Measurements from ENCODE around the gene DNAJC15. TPM values are rescaled to one million over a fixed set of nuclear protein-coding genes. Genes with fewer than 3 reads are reported as not detected.
"Not testable (repeated sequence)": the region's sequence is repeated elsewhere in the genome, so short reads cannot be mapped to it uniquely, and the experiment has no call there.

Gene DNAJC15
- total and polyA plus RNA-seq, 5 donors: 21.8 to 44.4 (median 31.5) TPM

DNA sequence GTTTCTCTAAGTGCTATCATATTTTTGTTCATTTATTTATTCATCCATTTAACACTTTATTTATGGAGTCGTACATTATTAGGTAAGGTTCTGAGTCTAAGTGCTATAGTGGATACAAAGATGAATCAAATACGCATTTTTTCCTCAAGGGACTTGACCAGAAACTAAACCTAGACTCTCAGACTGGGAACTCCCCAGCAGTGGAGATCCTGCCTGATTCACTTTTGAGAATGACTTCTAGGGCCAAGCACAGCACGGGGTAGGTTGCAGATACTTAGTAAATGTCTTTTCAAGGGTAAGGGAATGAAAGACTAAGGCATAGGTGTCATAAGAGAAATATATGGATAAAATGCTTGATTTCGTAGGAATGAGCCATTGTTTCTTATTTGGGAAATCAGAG lies 7.2 kb downstream of the DNAJC15 start:
- ATAC-seq (no peak), DNase-seq (no peak)
- Histone ChIP-seq H3K4me1 (ENCODE audit: control insufficient read depth, insufficient read depth, low read length) (peaks cover 6% of the 10 kb centered on the region), H3K9me3 (ENCODE audit: control insufficient read depth, low read length) (no peaks in the 10 kb centered on the region), H3K4me3 (ENCODE audit: low read length) (no peak overlapping the region), H3K27ac (ENCODE audit: low read length) (no peak overlapping the region), H3K27me3 (ENCODE audit: control insufficient read depth, insufficient read depth) (no peaks in the 10 kb centered on the region)
- WGBS: 91% methylated on average over 4 of the region's 4 CpGs
- intact Hi-C loops (cut with DNase I): no loop called here

DNA sequence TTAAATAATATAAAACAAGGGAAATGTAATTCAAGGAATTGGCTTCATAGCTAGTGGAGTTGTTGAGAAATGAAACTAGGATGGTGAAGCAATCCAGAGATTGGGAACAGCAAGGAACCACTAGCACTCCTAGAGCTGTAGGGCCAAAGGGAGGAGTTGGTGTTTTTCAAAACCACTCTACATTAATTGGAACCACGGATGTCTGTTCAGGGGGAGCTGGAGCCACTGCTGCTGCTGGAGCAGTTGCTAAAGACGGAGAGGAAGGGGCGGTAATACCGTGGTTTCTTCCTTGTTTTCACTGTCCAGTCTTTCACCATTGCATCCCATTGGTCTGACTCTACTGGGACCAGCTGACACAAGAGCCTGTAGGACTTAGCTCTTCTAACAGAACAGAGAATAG lies 8.5 kb downstream of the DNAJC15 start:
- H3K27ac ChIP-seq (ENCODE audit: low read length): no peak overlapping the region
- DNase-seq (no peak), ATAC-seq (peak in 1 of 2 donors; percentile 47)
- 69% methylated on average over 4 of the region's 4 CpGs for WGBS
- H3K4me3 ChIP-seq (ENCODE audit: low read length): no peak overlapping the region
- intact Hi-C loops (cut with DNase I): loop anchor here in 1 of 4 donors (2.0 kb wide), 1 partner anchor 21 kb away; no protein-coding TSS in a partner anchor
- no peaks in the 10 kb centered on the region for H3K9me3 ChIP-seq (ENCODE audit: control insufficient read depth, low read length)
- H3K27me3 ChIP-seq (ENCODE audit: control insufficient read depth, insufficient read depth): no peaks in the 10 kb centered on the region
- peaks cover 9% of the 10 kb centered on the region for H3K4me1 ChIP-seq (ENCODE audit: control insufficient read depth, insufficient read depth, low read length)

DNA sequence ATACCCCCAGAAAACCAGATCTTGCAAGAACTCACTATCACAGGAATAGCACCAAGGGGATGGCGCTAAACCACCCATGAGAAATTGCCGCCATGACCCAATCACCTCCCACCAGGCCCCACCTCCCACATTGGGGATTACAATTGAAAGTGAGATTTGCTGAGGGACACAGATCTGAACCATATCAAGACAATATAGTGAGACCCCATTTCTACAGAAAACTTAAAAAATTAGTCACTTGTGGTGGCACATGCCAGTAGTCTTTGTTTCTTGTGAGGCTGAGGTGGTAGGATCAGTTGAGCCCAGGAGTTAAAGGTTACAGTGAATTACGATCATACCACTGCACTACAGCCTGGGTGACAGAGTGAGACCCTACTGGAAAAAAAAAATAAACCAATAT lies 9.7 kb downstream of the DNAJC15 start:
- H3K4me1 ChIP-seq (ENCODE audit: control insufficient read depth, insufficient read depth, low read length): peaks cover 9% of the 10 kb centered on the region
- H3K9me3 ChIP-seq (ENCODE audit: control insufficient read depth, low read length): no peaks in the 10 kb centered on the region
- H3K27ac ChIP-seq (ENCODE audit: low read length): no peak overlapping the region
- no peak for ATAC-seq
- no peaks in the 10 kb centered on the region for H3K27me3 ChIP-seq (ENCODE audit: control insufficient read depth, insufficient read depth)
- no peak overlapping the region for H3K4me3 ChIP-seq (ENCODE audit: low read length)
- intact Hi-C loops (cut with DNase I): loop anchor here in 1 of 4 donors (2.0 kb wide), 1 partner anchor 22 kb away; no protein-coding TSS in a partner anchor
- DNase-seq: no peak
- WGBS: 97% methylated on average over 3 of the region's 3 CpGs

DNA sequence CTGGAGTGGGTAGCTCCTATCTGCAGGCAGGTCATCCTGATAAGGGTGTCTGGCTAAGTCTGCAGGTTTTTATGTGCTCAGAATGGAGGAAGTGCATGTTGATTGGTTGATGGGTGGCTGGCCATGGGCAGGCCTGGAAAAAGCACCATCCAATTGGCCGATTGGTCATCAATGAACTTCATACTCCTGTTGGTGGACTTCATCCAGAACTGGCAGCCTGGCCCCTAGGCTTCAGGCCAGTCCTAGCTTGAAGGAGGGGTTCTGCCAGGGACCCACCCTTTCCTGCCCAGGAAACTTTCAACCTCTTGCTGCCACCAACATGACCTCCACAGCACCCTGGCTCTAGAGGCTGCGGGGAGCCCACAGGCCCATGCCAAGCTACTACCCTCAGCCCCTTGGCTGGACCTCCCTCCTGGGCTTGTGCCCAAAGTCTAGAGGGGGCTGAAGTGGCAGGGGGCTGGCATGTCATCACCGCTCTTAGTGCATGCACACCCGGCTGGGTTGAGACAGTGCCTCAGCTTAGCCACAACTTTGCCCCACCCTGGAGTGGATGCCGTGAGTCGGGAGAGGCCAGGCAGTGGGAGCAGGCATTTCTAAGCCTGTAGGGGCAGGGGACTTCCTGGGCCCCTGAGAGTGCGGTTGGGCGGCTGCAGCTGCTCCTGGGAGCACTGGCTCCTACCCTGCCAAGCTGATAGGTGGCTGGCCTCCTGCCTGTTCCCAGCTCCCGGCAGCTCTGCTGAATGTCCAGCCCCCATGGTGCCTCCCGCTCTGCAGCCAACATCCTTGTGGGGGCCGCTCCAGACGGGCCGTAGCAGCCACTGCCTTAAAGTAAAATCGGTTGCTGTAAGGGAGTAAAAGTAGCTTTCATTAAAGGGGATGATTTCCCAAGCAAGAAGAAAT lies 13.2 kb downstream of the DNAJC15 start:
- intact Hi-C loops (cut with DNase I): no loop called here
- WGBS: 40% methylated on average over 14 of the region's 14 CpGs
- H3K27ac ChIP-seq (ENCODE audit: low read length): peak overlapping the region; percentile 49
- H3K4me1 ChIP-seq (ENCODE audit: control insufficient read depth, insufficient read depth, low read length): peaks cover 6% of the 10 kb centered on the region
- no peak overlapping the region for H3K4me3 ChIP-seq (ENCODE audit: low read length)
- DNase-seq (peak; percentile 75 to 92 (median 84)), ATAC-seq (peak; percentile 92 to 95)
- H3K9me3 ChIP-seq (ENCODE audit: control insufficient read depth, low read length): no peaks in the 10 kb centered on the region
- no peaks in the 10 kb centered on the region for H3K27me3 ChIP-seq (ENCODE audit: control insufficient read depth, insufficient read depth)

DNA sequence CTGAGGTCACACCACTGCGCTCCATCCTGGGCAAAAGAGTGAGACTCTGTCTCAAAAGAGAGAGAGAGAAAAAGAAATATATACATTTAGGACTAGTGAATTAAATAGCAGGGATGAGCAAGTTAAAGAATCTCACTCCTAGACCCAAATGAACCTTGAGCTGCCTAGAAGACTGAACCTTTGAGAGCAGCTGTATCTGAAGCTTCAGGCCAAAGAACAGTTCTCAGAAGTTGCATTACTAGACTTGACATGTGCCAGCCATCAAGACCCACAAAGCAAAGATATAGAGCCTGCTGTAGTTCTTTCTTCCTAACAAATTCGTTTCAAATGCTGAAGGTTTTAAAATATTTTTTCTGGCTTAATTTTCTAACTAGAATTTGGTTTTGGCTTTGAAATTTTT lies 16.6 kb downstream of the DNAJC15 start:
- Histone ChIP-seq H3K27ac (ENCODE audit: low read length) (no peak overlapping the region), H3K4me1 (ENCODE audit: control insufficient read depth, insufficient read depth, low read length) (peaks cover 7% of the 10 kb centered on the region), H3K27me3 (ENCODE audit: control insufficient read depth, insufficient read depth) (no peaks in the 10 kb centered on the region), H3K4me3 (ENCODE audit: low read length) (no peak overlapping the region), H3K9me3 (ENCODE audit: control insufficient read depth, low read length) (no peaks in the 10 kb centered on the region)
- ATAC-seq (no peak), DNase-seq (no peak)
- intact Hi-C loops (cut with DNase I): no loop called here
- 95% methylated on average over 2 of the region's 2 CpGs for WGBS

DNA sequence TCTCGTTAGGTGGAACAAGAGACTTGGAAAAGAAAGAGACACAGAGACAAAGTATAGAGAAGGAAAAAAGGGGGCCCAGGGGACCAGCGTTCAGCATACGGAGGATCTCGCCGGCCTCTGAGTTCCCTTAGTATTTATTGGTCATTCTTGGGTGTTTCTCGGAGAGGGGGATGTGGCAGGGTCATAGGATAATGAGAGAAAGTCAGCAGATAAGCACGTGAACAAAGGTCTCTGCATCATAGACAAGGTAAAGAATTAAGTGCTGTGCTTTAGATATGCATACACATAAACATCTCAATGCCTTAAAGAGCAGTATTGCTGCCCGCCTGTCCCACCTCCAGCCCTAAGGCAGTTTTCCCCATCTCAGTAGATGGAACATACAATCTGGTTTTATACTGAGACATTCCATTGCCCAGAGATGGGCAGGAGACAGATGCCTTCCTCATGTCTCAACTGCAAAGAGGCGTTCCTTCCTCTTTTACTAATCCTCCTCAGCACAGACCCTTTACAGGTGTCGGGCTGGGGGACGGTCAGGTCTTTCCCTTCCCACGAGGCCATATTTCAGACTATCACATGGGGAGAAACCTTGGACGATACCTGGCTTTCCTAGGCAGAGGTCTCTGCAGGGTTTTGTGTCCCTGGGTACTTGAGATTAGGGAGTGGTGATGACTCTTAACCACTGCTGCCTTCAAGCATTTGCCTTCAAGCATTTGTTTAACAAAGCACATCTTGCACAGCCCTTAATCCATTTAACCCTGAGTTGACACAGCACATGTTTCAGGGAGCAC lies 17.4 kb downstream of the DNAJC15 start:
- WGBS: 88% methylated on average over 13 of the region's 13 CpGs
- H3K9me3 ChIP-seq (ENCODE audit: control insufficient read depth, low read length); DNase-seq; H3K4me1 ChIP-seq (ENCODE audit: control insufficient read depth, insufficient read depth, low read length); intact Hi-C loops (cut with DNase I); ATAC-seq; H3K4me3 ChIP-seq (ENCODE audit: low read length); H3K27me3 ChIP-seq (ENCODE audit: control insufficient read depth, insufficient read depth); H3K27ac ChIP-seq (ENCODE audit: low read length): not testable (repeated sequence)

DNA sequence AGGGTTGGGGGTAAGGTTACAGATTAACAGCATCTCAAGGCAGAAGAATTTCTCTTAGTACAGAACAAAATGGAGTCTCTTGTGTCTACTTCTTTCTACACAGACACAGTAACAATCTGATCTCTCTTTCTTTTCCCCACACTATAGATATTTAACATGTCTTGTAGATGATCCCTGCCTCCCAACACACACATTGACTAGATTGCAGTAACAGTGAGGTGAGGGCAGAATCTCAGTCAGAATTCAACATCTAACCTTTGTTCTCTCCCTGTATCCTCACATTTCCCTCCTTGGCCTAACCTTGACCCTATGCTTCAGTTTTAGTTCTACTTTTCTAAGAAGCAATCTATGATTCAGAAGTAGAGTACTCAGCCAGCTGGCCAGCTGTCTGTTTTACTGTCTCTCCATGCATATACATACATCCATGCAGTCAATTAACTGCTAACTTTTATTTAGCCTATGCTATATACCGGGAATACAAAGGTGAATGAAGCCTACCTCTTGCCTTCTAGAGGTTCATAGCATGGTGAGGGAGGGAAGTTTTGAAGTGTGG lies 18.1 kb downstream of the DNAJC15 start:
- Histone ChIP-seq H3K9me3 (ENCODE audit: control insufficient read depth, low read length) (no peaks in the 10 kb centered on the region), H3K27ac (ENCODE audit: low read length) (no peak overlapping the region), H3K4me1 (ENCODE audit: control insufficient read depth, insufficient read depth, low read length) (peaks cover 4% of the 10 kb centered on the region), H3K4me3 (ENCODE audit: low read length) (no peak overlapping the region), H3K27me3 (ENCODE audit: control insufficient read depth, insufficient read depth) (no peaks in the 10 kb centered on the region)
- intact Hi-C loops (cut with DNase I): no loop called here
- no peak for DNase-seq
- 85% methylated on average over 1 of the region's 1 CpG for WGBS
- no peak for ATAC-seq

DNA sequence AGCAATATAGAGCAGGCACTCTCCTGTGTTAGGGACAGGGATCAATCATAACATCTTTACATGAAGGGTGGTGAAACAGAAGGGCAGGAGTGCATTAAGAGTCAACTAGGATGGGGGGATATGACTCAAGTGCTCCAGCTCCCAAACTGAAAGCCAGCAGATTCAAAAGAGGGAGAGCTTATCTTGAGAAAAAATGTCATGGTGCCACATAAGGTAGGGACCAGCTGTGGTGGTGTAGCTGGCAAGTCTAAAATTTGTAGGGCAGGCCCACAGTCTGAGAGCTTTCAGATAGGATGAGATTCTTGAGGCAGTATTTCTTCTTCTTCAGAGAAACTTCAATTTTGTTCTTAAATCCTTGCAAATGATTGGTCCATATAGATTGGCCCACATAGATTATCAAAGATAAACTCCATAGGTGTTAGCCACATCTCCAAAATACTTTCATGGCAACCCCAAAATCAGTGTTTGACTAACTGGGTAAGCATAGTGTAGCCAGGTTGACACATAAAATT lies 19.1 kb downstream of the DNAJC15 start:
- intact Hi-C loops (cut with DNase I): no loop called here

DNA sequence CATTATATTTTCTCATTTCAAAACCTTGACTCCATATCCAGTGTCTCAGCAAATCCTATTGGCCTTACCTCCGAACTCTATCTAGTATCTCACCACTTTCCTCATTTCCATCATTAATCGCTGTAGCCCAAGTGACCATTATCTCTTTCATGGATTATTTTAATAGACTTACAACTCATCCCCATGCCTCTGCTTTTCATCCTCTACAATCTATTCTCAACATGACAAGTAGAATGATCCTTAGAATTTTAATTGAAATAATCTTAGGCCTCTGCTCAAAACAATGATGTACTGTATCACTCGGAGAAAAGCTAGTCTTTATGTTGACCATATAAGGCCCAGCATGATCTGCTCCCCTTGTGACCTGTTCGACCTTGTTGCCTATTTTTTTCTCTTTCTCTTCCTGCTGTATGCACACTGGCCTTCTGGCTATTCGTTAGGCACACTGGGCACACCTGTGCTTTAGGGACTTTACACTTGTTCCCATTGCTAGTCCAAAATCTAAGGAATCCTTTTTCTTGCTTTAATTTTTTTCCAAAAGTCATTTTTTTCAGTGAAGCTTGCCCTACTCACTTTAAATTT lies 21.4 kb downstream of the DNAJC15 start:
- peaks cover 2% of the 10 kb centered on the region for H3K4me1 ChIP-seq (ENCODE audit: control insufficient read depth, insufficient read depth, low read length)
- 83% methylated on average over 5 of the region's 5 CpGs for WGBS
- intact Hi-C loops (cut with DNase I): no loop called here

More for the DNA sequence above, 19.1 kb downstream of the DNAJC15 start:
- Histone ChIP-seq H3K4me1 (ENCODE audit: control insufficient read depth, insufficient read depth, low read length) (peaks cover 2% of the 10 kb centered on the region), H3K27ac (ENCODE audit: low read length) (no peak overlapping the region), H3K9me3 (ENCODE audit: control insufficient read depth, low read length) (no peaks in the 10 kb centered on the region), H3K4me3 (ENCODE audit: low read length) (no peak overlapping the region), H3K27me3 (ENCODE audit: control insufficient read depth, insufficient read depth) (no peaks in the 10 kb centered on the region)
- ATAC-seq: peak in 1 of 2 donors; percentile 36
- DNase-seq: no peak

DNA sequence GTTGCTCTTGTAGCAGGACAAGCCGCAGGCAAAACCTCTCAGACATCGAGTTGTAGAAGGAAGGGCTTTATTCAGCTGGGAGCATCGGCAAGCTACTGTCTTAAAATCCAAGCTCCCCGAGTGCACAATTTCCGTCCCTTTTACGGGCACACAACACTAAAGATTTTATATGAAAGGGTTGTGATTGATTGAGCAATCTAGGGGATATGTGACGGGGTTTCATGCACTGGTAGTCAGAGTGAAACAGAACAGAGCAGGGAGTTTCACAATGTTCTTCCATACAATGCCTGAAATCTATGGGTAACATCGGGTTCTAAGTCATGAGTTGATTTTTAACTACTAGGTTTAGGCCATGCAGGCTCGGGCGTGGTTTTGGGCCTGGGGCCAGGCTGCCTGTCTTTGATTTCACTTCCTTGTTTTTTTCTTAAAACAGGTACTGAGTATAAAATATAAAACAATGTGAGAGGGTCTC lies 22.0 kb downstream of the DNAJC15 start:
- intact Hi-C loops (cut with DNase I); H3K9me3 ChIP-seq (ENCODE audit: control insufficient read depth, low read length); ATAC-seq; H3K4me1 ChIP-seq (ENCODE audit: control insufficient read depth, insufficient read depth, low read length); H3K27ac ChIP-seq (ENCODE audit: low read length); H3K27me3 ChIP-seq (ENCODE audit: control insufficient read depth, insufficient read depth); H3K4me3 ChIP-seq (ENCODE audit: low read length): not testable (repeated sequence)
- WGBS: 81% methylated on average over 10 of the region's 10 CpGs
- peak; percentile 40 to 83 (median 71) for DNase-seq

More for the DNA sequence above, 21.4 kb downstream of the DNAJC15 start:
- H3K27ac ChIP-seq (ENCODE audit: low read length): peak overlapping the region; percentile 20
- H3K4me3 ChIP-seq (ENCODE audit: low read length): no peak overlapping the region
- no peaks in the 10 kb centered on the region for H3K9me3 ChIP-seq (ENCODE audit: control insufficient read depth, low read length)
- H3K27me3 ChIP-seq (ENCODE audit: control insufficient read depth, insufficient read depth): no peaks in the 10 kb centered on the region
- no peak for ATAC-seq
- DNase-seq: no peak

Measured in right cardiac atrium (tissue), 5 donors.